ENCODE data around the gene BLMH. TPM values are rescaled to one million over a fixed set of nuclear protein-coding genes. Genes with fewer than 3 reads are reported as not detected.

The BLMH gene
- total RNA-seq, 1 experiment from 2014 or later = 51.2 TPM

- TF ChIP-seq ZBTB33 (IDR thresholded peaks at IDR 0.05; ENCODE audit: extremely low read depth, insufficient replicate concordance, low read length) (no peak), SIN3A (IDR thresholded peaks at IDR 0.05; ENCODE audit: low read depth) (no peak), ZNF274 (IDR thresholded peaks at IDR 0.05; ENCODE audit: low read depth, low read length) (no peak)
Observed at GRCh38 chr17:30229012-30229411, 62.7 kb downstream of the BLMH start (continued).

DNA sequence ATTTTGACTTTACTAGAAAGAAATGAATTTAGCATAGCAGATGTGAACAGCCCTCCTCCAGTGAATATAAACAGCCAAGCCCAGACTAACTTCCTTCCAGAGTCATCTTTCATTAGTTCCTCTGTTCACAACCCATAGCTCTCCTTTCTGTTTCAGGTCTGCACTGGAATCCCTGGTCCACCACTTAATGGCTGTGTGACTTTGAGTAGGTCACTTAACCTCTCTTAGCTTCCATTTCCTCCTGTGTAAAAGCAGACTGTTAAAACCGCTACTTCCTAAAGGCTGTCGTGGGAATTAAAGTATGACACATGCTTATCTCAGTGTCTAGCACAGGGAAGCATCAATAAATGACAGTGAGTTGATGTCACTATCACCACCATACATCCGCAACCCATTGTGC, 63.7 kb downstream of the BLMH start:
- Histone ChIP-seq H3K4me2 (ENCODE audit: low read length) (no peak overlapping the region), H3K27ac (ENCODE audit: low read depth, low read length) (no peak overlapping the region), H3K4me3 (replicated peaks in 1 of 2; ENCODE audit: low read depth in 1 of 2, low read length in 2 of 2) (no peak overlapping the region), H3K9me3 (ENCODE audit: control insufficient read depth in 1 of 2, insufficient read depth in 1 of 2, low read depth in 1 of 2, low read length in 2 of 2) (no peaks in the 10 kb centered on the region), H2AFZ (ENCODE audit: low read depth, low read length, poor library complexity, severe bottlenecking) (no peak overlapping the region), H3K36me3 (ENCODE audit: control insufficient read depth in 1 of 2, insufficient read depth in 2 of 2, low read length in 2 of 2) (no peaks in the 10 kb centered on the region), H3K9ac (ENCODE audit: low read length) (no peak overlapping the region), H3K27me3 (ENCODE audit: insufficient read depth, low read length) (peaks cover 14% of the 10 kb centered on the region; the same call in 1 of the 2 replicates), H3K79me2 (ENCODE audit: insufficient read depth, low read length) (no peaks in the 10 kb centered on the region), H3K4me1 (ENCODE audit: control insufficient read depth in 1 of 2, insufficient read depth in 2 of 2, low read length in 2 of 2) (peaks cover 0 to 4% of the 10 kb centered on the region in 2 experiments; a peak in 1 of 4 replicates), H4K20me1 (ENCODE audit: insufficient read depth) (no peaks in the 10 kb centered on the region), H3K9me2 (ENCODE audit: insufficient read depth) (no peaks in the 10 kb centered on the region)
- intact Hi-C loops (cut with micrococcal nuclease) = no loop called here
- ChIA-PET RAD21 (ENCODE audit: low non-redundant PET in 1 of 2, low total read pairs in 2 of 2, uncharacterized antibody in 2 of 2, unreplicated experiment in 2 of 2) (no interaction called here), POLR2A (no interaction called here), CTCF (no interaction called here)
- no peak for TF ChIP-seq ZFX (IDR thresholded peaks at IDR 0.05)
- no peak for TF ChIP-seq CEBPB (IDR thresholded peaks at IDR 0.05; ENCODE audit: low read depth)
- TF ChIP-seq, protein P1, sequence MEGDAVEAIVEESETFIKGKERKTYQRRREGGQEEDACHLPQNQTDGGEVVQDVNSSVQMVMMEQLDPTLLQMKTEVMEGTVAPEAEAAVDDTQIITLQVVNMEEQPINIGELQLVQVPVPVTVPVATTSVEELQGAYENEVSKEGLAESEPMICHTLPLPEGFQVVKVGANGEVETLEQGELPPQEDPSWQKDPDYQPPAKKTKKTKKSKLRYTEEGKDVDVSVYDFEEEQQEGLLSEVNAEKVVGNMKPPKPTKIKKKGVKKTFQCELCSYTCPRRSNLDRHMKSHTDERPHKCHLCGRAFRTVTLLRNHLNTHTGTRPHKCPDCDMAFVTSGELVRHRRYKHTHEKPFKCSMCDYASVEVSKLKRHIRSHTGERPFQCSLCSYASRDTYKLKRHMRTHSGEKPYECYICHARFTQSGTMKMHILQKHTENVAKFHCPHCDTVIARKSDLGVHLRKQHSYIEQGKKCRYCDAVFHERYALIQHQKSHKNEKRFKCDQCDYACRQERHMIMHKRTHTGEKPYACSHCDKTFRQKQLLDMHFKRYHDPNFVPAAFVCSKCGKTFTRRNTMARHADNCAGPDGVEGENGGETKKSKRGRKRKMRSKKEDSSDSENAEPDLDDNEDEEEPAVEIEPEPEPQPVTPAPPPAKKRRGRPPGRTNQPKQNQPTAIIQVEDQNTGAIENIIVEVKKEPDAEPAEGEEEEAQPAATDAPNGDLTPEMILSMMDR (IDR thresholded peaks at IDR 0.05 in 2 of 3, conservative IDR thresholded peaks at IDR 0.05 in 1 of 3; ENCODE audit: borderline replicate concordance in 1 of 3, insufficient read depth in 1 of 3, low read depth in 2 of 3, low read length in 2 of 3) = no peak
- no peak for TF ChIP-seq EGR1 (IDR thresholded peaks at IDR 0.05; ENCODE audit: low read depth)
- TF ChIP-seq CBX3 (IDR thresholded peaks at IDR 0.05; ENCODE audit: low read depth) = no peak
- no peak for TF ChIP-seq SIN3A (IDR thresholded peaks at IDR 0.05; ENCODE audit: low read depth)
- no peak for TF ChIP-seq REST (IDR thresholded peaks at IDR 0.05; ENCODE audit: low read depth)
- no peak for TF ChIP-seq JUND (IDR thresholded peaks at IDR 0.05)
- no peak for TF ChIP-seq POLR2A (IDR thresholded peaks at IDR 0.05; ENCODE audit: borderline replicate concordance, extremely low read depth, insufficient read depth, insufficient read length)
- TF ChIP-seq ATF3 (IDR thresholded peaks at IDR 0.05) = no peak
- TF ChIP-seq ZNF274 (IDR thresholded peaks at IDR 0.05; ENCODE audit: low read depth, low read length) = no peak
- TF ChIP-seq EZH2phosphoT487 (IDR thresholded peaks at IDR 0.05; ENCODE audit: borderline replicate concordance) = no peak
- TF ChIP-seq YY1 (IDR thresholded peaks at IDR 0.05; ENCODE audit: extremely low read depth, insufficient replicate concordance, low read depth, low read length) = no peak
- no peak for TF ChIP-seq MAX (IDR thresholded peaks at IDR 0.05)
- TF ChIP-seq EZH2 (IDR thresholded peaks at IDR 0.05) = no peak
- DNase-seq (ENCODE audit: low read depth, low spot score) (no peak), ATAC-seq (no peak)
- BruUV-seq (replicated peaks) = no TSS peak
